ENCODE results near the gene TXNDC11. TPM values are rescaled to one million over a fixed set of nuclear protein-coding genes. Genes with fewer than 3 reads are reported as not detected.
A peak's percentile ranks its signal among the peaks of the same experiment; 100 is the strongest.

TXNDC11 gene
- total and polyA plus RNA-seq, 10 of the 15 experiments (the other 5 are each of a cell fraction or from before 2014, with no cell fraction given): 1.7 to 86.7 (median 54.4) TPM

GRCh38 chr16:11667221-11667823, 75.3 kb downstream of the TXNDC11 start:
- TF ChIP-seq MEF2A (IDR thresholded peaks at IDR 0.05; ENCODE audit: insufficient read depth, low read depth, low read length): 0 out of 2 replicates have a peak, but pooled peaks have one; percentile 3
- no peak for TF ChIP-seq MEF2B (IDR thresholded peaks at IDR 0.05; ENCODE audit: partially characterized antibody, poor library complexity, severe bottlenecking)
- TF ChIP-seq HCFC1 (IDR thresholded peaks at IDR 0.05; ENCODE audit: low read length): no peak
- TF ChIP-seq RB1 (IDR thresholded peaks at IDR 0.05; ENCODE audit: borderline replicate concordance): no peak
- no peak for TF ChIP-seq GABPA (IDR thresholded peaks at IDR 0.05; ENCODE audit: low read depth)
- DNase-seq (ENCODE audit: low read depth, low spot score) (no peak), FAIRE-seq (no peak), ATAC-seq (no peak)
- intact Hi-C loops (cut with micrococcal nuclease; ENCODE audit: unreplicated experiment): no loop called here
- Histone ChIP-seq H3K27ac (ENCODE audit: control insufficient read depth, insufficient read depth) (no peak overlapping the region), H3K4me3 (no peak overlapping the region), H3K36me3 (ENCODE audit: control insufficient read depth in 2 of 2, insufficient read depth in 2 of 2, low read length in 1 of 2) (peaks cover 0 to 1% of the 10 kb centered on the region in 2 experiments; a peak in 1 of 4 replicates), H3K4me2 (ENCODE audit: control insufficient read depth, insufficient read depth) (peak overlapping the region; percentile 43), H3K27me3 (replicated peaks in 1 of 2; ENCODE audit: control insufficient read depth in 2 of 2, insufficient read depth in 2 of 2, low read length in 1 of 2) (no peaks in the 10 kb centered on the region), H4K20me1 (ENCODE audit: control insufficient read depth, insufficient read depth) (peaks cover 4% of the 10 kb centered on the region; the same call in 1 of the 2 replicates), H3K9ac (ENCODE audit: control insufficient read depth, insufficient read depth, low read length) (no peak overlapping the region; the same call in 1 of the 2 replicates), H3K4me1 (ENCODE audit: control insufficient read depth, insufficient read depth, low read length) (peaks cover 38% of the 10 kb centered on the region), H3K9me3 (replicated peaks; ENCODE audit: control insufficient read depth, insufficient read depth, low read length) (no peaks in the 10 kb centered on the region), H2AFZ (ENCODE audit: control insufficient read depth, low read depth, low read length) (no peak overlapping the region), H3K79me2 (ENCODE audit: control insufficient read depth, insufficient read depth, low read length) (peaks cover 36% of the 10 kb centered on the region)
- ChIA-PET RAD21 (ENCODE audit: unreplicated experiment) (interaction anchor here (1.2 to 1.4 kb wide), 2 partner anchors 21 to 76 kb away, joined by 3 to 4 read pairs; no protein-coding TSS in a partner anchor), SMC1A (ENCODE audit: uncharacterized antibody, unreplicated experiment) (interaction anchor here (1.1 to 4.8 kb wide), 3 partner anchors 12 to 101 kb away, joined by 3 to 43 read pairs (median 6); no protein-coding TSS in a partner anchor), POLR2A (interaction anchor here (0.6 to 7.1 kb wide), 3 partner anchors 21 to 69 kb away, joined by 4 to 39 read pairs (median 4); no protein-coding TSS in a partner anchor), CTCF (interaction anchor here (0.9 to 2.5 kb wide), 8 partner anchors 14 to 261 kb away, joined by 3 to 9 read pairs (median 3); partner anchors contain the start of gene TXNDC11)
- WGBS (ENCODE audit: insufficient coverage, insufficient replicate concordance, low lambda C conversion rate, missing lambda C conversion rate): 59% methylated on average over 11 of the region's 11 CpGs
- in situ Hi-C loops (cut with MboI): loop anchor here (25.0 kb wide), 1 partner anchor 705 kb away; no protein-coding TSS in a partner anchor
- no TSS peak for BruUV-seq (replicated peaks)
